H1 (cell line): ENCODE measurements around the gene ASIC2. TPM values are rescaled to one million over a fixed set of nuclear protein-coding genes. Genes with fewer than 3 reads are reported as not detected.

Source experiments
- CHD7 ChIP-seq: fragments of 300-600 bp; sonication (generic); IDR thresholded peaks from 2 replicates; pipeline ENCODE4 v1.7.1; 2012; ENCODE audit warnings: low read length, moderate library complexity, mild to moderate bottlenecking, inconsistent platforms; ENCODE audit not compliant: insufficient replicate concordance
- POLR2AphosphoS5 ChIP-seq: IDR thresholded peaks from 2 replicates; pipeline ENCODE4 v1.6.1; 2011; ENCODE audit warnings: low read depth, low read length
- TCF12 ChIP-seq: IDR thresholded peaks from 2 replicates; pipeline ENCODE4 v1.6.1; 2011; ENCODE audit warnings: low read depth, mild to moderate bottlenecking, low read length
- polyA plus RNA-seq, 7 experiments: library from polyadenylated mRNA; depleted of rRNA in 3 of 7; stranded (reverse) in 5 of 7; unstranded in 2 of 7; fragments of >200 nt in 5 of 7; fragments of 200-250 nt in 2 of 7; gene quantifications; 1 replicate in 5 of 7; 2 replicates in 1 of 7; 4 replicates in 1 of 7; pipeline versions ENCODE4 v1.2.1 to v1.2.3, GENCODE V29; 2011 to 2013; ENCODE audit warnings: missing spikeins in 2 of 7, mixed read lengths in 2 of 7
- total RNA-seq: library from RNA; stranded (reverse); fragmentation: NEBNext Ultra II Directional; extraction: Animal tissue kit (Norgen Biotek cat#: 25700); gene quantifications from 2 replicates; pipeline ENCODE4 v1.2.1, GENCODE V29; 2021

The ASIC2 gene
- total and polyA plus RNA-seq, 2 of the 8 experiments (the other 6 are each of a cell fraction or from before 2014, with no cell fraction given), result 0.86 to 1.2 TPM

GRCh38 chr17:32995416-32996045, 297.6 kb downstream of the ASIC2 start (continued):
- TF ChIP-seq CHD7, result no peak
- no peak for TF ChIP-seq TCF12
- no peak for TF ChIP-seq POLR2AphosphoS5
